ENCODE results near the gene CERS5. TPM values are rescaled to one million over a fixed set of nuclear protein-coding genes. Genes with fewer than 3 reads are reported as not detected.

CERS5 gene
- total RNA-seq, 1 donor from 2014 or later = 114 TPM

DNA sequence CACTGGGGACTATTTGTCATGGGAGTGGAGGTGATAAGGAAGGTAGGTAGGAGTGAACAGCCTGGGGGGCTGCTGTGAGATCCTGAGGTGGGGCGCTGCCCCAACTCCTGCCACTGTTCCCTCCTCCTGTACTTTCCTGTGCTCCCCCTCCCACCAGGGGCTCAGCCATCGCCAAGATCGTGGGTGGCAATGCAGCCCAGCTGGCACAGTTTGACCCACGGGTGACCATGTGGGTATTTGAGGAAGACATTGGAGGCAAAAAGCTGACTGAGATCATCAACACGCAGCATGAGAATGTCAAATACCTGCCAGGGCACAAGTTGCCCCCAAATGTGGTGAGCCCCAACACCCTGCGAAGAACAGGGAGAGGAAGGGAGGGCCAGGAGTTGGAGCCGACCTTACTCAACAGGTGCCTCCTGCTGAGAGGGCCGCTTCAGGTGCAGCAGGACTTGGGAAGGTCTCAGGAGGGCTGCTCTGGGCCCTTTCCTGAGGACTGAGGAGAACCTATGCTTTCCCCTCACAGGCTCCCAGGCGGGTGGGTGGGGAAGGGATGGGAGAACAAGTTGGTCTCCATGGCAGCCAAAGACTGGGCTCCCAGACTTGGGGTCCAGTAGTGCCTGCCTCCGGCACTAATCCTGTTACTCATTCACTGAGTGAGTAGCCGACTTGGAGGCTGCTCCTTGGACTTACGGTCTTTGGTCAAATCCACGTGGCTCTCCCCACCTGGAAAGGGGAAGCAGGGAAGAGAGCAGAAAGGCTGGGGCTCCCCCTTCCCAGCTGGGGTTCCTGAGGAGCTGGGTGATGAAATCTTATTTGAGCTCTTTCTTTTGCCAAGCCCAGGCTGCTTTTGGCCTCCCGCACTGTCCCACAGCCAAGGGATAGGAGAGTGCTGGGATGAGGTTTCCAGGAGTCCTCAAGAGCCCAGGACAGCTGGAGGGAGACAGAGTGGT lies 62.5 kb downstream of the CERS5 start:
- DNase-seq (ENCODE audit: low spot score) = no peak
- no peaks in the 10 kb centered on the region for H3K9me3 Mint-ChIP-seq
- H3K27me3 Mint-ChIP-seq (ENCODE audit: low read depth) = no peaks in the 10 kb centered on the region
- no peak overlapping the region for H3K4me3 Mint-ChIP-seq (ENCODE audit: low read depth)
- intact Hi-C loops (cut with micrococcal nuclease) = no loop called here
- no peak overlapping the region for H3K27ac Mint-ChIP-seq
- peaks cover 5% of the 10 kb centered on the region for H3K4me1 Mint-ChIP-seq (ENCODE audit: low read depth)
- peaks cover 18% of the 10 kb centered on the region for H3K36me3 Mint-ChIP-seq (ENCODE audit: low read depth)

DNA sequence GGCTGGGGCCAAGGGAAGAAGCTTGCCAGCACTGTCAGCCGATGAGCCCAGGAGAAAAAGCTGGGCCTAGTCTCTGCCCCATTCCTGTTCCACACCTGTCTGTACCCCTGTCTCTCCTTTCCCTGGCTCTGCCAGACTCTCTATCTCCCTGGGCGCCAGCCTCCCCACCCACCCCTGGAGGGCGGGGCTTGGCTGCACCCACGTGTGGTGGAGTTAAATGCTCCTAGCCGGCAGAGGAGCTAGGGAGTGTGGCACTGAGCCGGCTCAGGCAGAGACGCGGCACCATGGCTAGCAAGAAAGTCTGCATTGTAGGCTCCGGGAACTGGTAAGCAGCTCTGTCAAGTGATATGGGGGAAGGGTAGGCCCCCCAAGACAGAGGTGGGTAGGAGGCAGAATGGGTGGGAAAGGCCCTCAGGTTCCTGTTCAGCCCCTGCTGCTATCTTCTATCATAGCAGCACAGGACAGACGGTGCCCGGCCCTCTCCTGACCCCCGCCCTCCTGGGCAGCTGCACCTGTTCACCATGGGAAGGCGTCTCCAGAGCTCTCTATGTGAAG lies 63.3 kb downstream of the CERS5 start, which contains the start of gene GPD1:
Gene GPD1, plus strand, starts transcription at position 242 of the 555 bp plus-strand sequence. Its CDS starts 43 bp downstream, at position 285.
- no peak for DNase-seq (ENCODE audit: low spot score)
- H3K27me3 Mint-ChIP-seq (ENCODE audit: low read depth) = no peaks in the 10 kb centered on the region
- no peaks in the 10 kb centered on the region for H3K9me3 Mint-ChIP-seq
- no peak within 1 kb of the TSS for H3K4me3 Mint-ChIP-seq (ENCODE audit: low read depth)
- H3K4me1 Mint-ChIP-seq (ENCODE audit: low read depth) = peaks cover 5% of the 10 kb centered on the region
- H3K36me3 Mint-ChIP-seq (ENCODE audit: low read depth) = peaks cover 27% of the 10 kb centered on the region
- H3K27ac Mint-ChIP-seq = no peak within 1 kb of the TSS
- intact Hi-C loops (cut with micrococcal nuclease) = no loop called here

GRCh38 chr12:50103351-50103750 lies 63.8 kb downstream of the CERS5 start:
- Mint-ChIP-seq H3K9me3 (no peaks in the 10 kb centered on the region), H3K36me3 (ENCODE audit: low read depth) (peaks cover 32% of the 10 kb centered on the region), H3K4me3 (ENCODE audit: low read depth) (no peak overlapping the region), H3K27ac (no peak overlapping the region), H3K4me1 (ENCODE audit: low read depth) (peaks cover 4% of the 10 kb centered on the region), H3K27me3 (ENCODE audit: low read depth) (no peaks in the 10 kb centered on the region)
- intact Hi-C loops (cut with micrococcal nuclease) = no loop called here
- no peak for DNase-seq (ENCODE audit: low spot score)

- H3K4me1 Mint-ChIP-seq (ENCODE audit: low read depth) = peaks cover 3% of the 10 kb centered on the region
- H3K36me3 Mint-ChIP-seq (ENCODE audit: low read depth) = peaks cover 37% of the 10 kb centered on the region
- H3K27ac Mint-ChIP-seq = no peak overlapping the region
- no peak for DNase-seq (ENCODE audit: low spot score)
- H3K9me3 Mint-ChIP-seq = no peaks in the 10 kb centered on the region
- H3K4me3 Mint-ChIP-seq (ENCODE audit: low read depth) = no peak overlapping the region
- intact Hi-C loops (cut with micrococcal nuclease) = no loop called here
- no peaks in the 10 kb centered on the region for H3K27me3 Mint-ChIP-seq (ENCODE audit: low read depth)
Measured at GRCh38 chr12:50102646-50103309, 64.4 kb downstream of the CERS5 start.

DNA sequence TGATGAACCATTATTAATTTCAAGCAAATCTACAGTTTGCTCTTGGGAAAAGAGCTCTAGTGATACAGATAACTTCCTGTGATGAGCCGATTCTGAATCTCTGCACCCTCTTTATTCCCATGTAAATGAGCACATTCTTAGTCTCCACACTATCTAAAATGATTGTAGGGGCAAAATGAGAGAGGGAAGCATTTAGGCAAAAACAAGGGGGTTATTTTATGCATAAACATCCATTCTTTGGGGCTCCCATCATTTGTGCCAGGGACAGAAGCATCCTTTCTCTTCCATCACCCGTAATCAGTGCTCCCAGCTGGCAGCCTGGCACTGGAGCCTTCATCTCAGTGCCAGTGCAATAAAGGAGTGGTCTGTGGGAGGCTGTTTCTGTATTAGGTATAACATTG lies 65.0 kb downstream of the CERS5 start:
- no peak for DNase-seq (ENCODE audit: low spot score)
- Mint-ChIP-seq H3K4me1 (ENCODE audit: low read depth) (peaks cover 3% of the 10 kb centered on the region), H3K27me3 (ENCODE audit: low read depth) (no peaks in the 10 kb centered on the region), H3K4me3 (ENCODE audit: low read depth) (no peak overlapping the region), H3K36me3 (ENCODE audit: low read depth) (peaks cover 44% of the 10 kb centered on the region), H3K27ac (no peak overlapping the region), H3K9me3 (no peaks in the 10 kb centered on the region)
- intact Hi-C loops (cut with micrococcal nuclease) = no loop called here

GRCh38 chr12:50101663-50102062 lies 65.5 kb downstream of the CERS5 start:
- Mint-ChIP-seq H3K27ac (no peak overlapping the region), H3K9me3 (no peaks in the 10 kb centered on the region), H3K4me1 (ENCODE audit: low read depth) (peaks cover 3% of the 10 kb centered on the region), H3K4me3 (ENCODE audit: low read depth) (no peak overlapping the region), H3K27me3 (ENCODE audit: low read depth) (no peaks in the 10 kb centered on the region), H3K36me3 (ENCODE audit: low read depth) (peaks cover 48% of the 10 kb centered on the region)
- no peak for DNase-seq (ENCODE audit: low spot score)
- intact Hi-C loops (cut with micrococcal nuclease) = no loop called here

DNA sequence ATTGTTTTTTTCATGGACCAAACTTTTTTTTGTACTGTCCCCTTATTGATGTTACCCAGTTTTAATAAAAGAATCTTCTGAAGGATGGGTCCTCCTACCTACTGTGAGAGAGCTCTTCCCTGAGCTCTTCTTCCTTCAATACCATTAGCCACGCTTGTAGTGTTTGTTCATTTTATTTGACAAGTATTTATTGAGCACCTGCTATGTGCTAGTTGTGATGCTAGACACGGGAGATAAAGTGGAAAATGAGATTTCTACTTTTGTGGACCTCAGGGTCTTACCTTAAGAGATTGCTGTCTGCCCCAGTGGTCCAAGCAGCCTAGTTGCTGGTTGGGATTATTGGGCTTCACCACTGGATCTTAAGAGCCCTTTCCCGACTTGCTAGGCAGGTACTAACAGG lies 66.6 kb downstream of the CERS5 start:
- Mint-ChIP-seq H3K36me3 (ENCODE audit: low read depth) (peaks cover 59% of the 10 kb centered on the region), H3K4me3 (ENCODE audit: low read depth) (no peak overlapping the region)

GRCh38 chr12:50099302-50100008 lies 67.7 kb downstream of the CERS5 start:
- no peaks in the 10 kb centered on the region for H3K9me3 Mint-ChIP-seq
- no peaks in the 10 kb centered on the region for H3K27me3 Mint-ChIP-seq (ENCODE audit: low read depth)
- H3K36me3 Mint-ChIP-seq (ENCODE audit: low read depth) = peaks cover 70% of the 10 kb centered on the region
- intact Hi-C loops (cut with micrococcal nuclease) = no loop called here
- no peak overlapping the region for H3K27ac Mint-ChIP-seq
- H3K4me3 Mint-ChIP-seq (ENCODE audit: low read depth) = no peak overlapping the region
- H3K4me1 Mint-ChIP-seq (ENCODE audit: low read depth) = peaks cover 3% of the 10 kb centered on the region
- no peak for DNase-seq (ENCODE audit: low spot score)

More for the DNA sequence above, 66.6 kb downstream of the CERS5 start:
- Mint-ChIP-seq H3K4me1 (ENCODE audit: low read depth) (peaks cover 3% of the 10 kb centered on the region), H3K27ac (no peak overlapping the region), H3K27me3 (ENCODE audit: low read depth) (no peaks in the 10 kb centered on the region), H3K9me3 (no peaks in the 10 kb centered on the region)
- intact Hi-C loops (cut with micrococcal nuclease) = no loop called here
- no peak for DNase-seq (ENCODE audit: low spot score)

DNA sequence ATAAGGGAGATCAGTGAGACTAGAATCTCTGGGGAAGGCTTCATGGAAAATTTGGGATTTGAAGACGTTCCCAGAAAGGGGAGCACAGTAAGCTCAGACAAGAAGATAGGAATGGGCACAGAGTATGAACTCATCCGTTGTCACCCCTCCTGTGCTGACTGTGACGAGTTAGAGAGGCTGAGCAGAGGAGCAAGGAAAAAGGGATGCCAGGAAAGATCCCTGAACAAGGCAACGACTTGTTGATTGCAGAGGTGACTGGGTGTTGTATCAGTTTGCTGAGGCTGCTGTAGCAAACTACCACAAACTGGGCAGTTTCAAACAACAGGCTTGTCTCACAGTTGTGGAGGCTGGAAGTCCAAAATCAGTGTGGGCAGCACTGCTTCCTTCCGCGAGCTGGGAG lies 69.2 kb downstream of the CERS5 start:
- Mint-ChIP-seq H3K4me3 (ENCODE audit: low read depth) (no peak overlapping the region), H3K27ac (no peak overlapping the region), H3K36me3 (ENCODE audit: low read depth) (peaks cover 80% of the 10 kb centered on the region), H3K27me3 (ENCODE audit: low read depth) (no peaks in the 10 kb centered on the region), H3K4me1 (ENCODE audit: low read depth) (peaks cover 2% of the 10 kb centered on the region), H3K9me3 (no peaks in the 10 kb centered on the region)
- intact Hi-C loops (cut with micrococcal nuclease) = no loop called here
- DNase-seq (ENCODE audit: low spot score) = no peak

- Mint-ChIP-seq H3K4me1 (ENCODE audit: low read depth) (peaks cover 26% of the 10 kb centered on the region), H3K27me3 (ENCODE audit: low read depth) (no peaks in the 10 kb centered on the region), H3K27ac (no peak overlapping the region), H3K36me3 (ENCODE audit: low read depth) (peaks cover 70% of the 10 kb centered on the region), H3K9me3 (no peaks in the 10 kb centered on the region), H3K4me3 (ENCODE audit: low read depth) (no peak overlapping the region)
- intact Hi-C loops (cut with micrococcal nuclease) = no loop called here
- DNase-seq (ENCODE audit: low spot score) = no peak
Measured at GRCh38 chr12:50090391-50090790, 76.8 kb downstream of the CERS5 start.

- intact Hi-C loops (cut with micrococcal nuclease) = loop anchor here (2.0 to 5.0 kb wide), 2 partner anchors 77 to 313 kb away; partner anchors contain the start of genes CERS5 and LARP4
- Mint-ChIP-seq H3K4me1 (ENCODE audit: low read depth) (peaks cover 26% of the 10 kb centered on the region), H3K27me3 (ENCODE audit: low read depth) (no peaks in the 10 kb centered on the region), H3K4me3 (ENCODE audit: low read depth) (no peak overlapping the region), H3K27ac (no peak overlapping the region), H3K36me3 (ENCODE audit: low read depth) (peaks cover 64% of the 10 kb centered on the region), H3K9me3 (no peaks in the 10 kb centered on the region)
- no peak for DNase-seq (ENCODE audit: low spot score)
Measured at GRCh38 chr12:50089730-50090129, 77.4 kb downstream of the CERS5 start.

- intact Hi-C loops (cut with micrococcal nuclease) = loop anchor here (2.0 to 5.0 kb wide), 2 partner anchors 78 to 314 kb away; partner anchors contain the start of genes CERS5 and LARP4
- Mint-ChIP-seq H3K27ac (peak overlapping the region; percentile 2), H3K27me3 (ENCODE audit: low read depth) (no peaks in the 10 kb centered on the region), H3K36me3 (ENCODE audit: low read depth) (peaks cover 55% of the 10 kb centered on the region), H3K4me1 (ENCODE audit: low read depth) (peaks cover 26% of the 10 kb centered on the region), H3K4me3 (ENCODE audit: low read depth) (no peak overlapping the region), H3K9me3 (no peaks in the 10 kb centered on the region)
- DNase-seq (ENCODE audit: low spot score) = peak; percentile 43
Measured at GRCh38 chr12:50088577-50089335, 78.4 kb downstream of the CERS5 start.

Data from activated T-helper 2 cell treated with anti-CD3 and anti-CD28 coated beads, Interferon-gamma antibody, Interleukin-2, Interleukin-4, amounts not matched to agents 10 μg/mL and 5 μg/mL and 100 μg/mL, durations not matched to agents 14 hours and 24 hours and 36 hours (primary cell).